CD4-positive, alpha-beta T cell treated with Interleukin-6 for 4 hours (primary cell): Measurements from ENCODE around the gene MEGF8.
"Not testable (repeated sequence)": the region's sequence is repeated elsewhere in the genome, so short reads cannot be mapped to it uniquely, and the experiment has no call there.

Source experiments
- DNase-seq: peaks from one replicate; pipeline ENCODE4 v3.0.0-alpha.2; 2020; ENCODE audit warnings: mixed read lengths

The MEGF8 gene

DNA sequence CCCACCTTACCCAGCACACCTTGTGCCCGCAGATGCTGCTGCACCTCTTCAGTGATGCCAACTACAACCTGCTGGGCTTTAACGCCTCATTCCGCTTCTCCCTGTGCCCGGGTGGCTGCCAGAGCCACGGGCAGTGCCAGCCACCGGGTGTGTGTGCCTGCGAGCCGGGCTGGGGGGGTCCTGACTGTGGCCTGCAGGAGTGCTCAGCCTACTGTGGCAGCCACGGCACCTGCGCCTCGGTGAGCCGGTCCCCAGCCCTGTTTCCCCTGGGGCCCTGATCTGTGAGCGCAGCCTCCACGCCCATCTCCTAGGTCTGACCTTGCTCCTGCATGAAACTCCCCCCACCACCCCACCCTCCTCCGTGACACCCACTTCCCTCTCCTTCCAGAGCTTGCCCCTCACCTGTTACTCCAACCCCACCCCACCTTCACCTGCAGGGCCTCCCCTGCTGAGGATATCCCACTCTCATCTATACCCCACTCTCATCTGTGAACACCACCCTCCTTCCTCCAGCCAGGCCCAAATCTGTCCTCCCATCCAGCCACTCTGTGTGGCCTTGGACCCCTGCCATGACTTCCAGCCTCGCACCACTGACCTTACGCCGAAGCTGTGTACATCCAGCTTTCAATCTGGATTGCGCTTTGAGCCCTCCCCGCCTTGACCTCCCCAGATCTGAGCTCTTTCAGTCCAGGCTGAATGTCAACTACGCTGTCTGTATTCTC, 8.7 kb downstream of the MEGF8 start:
- DNase-seq, result no peak

DNA sequence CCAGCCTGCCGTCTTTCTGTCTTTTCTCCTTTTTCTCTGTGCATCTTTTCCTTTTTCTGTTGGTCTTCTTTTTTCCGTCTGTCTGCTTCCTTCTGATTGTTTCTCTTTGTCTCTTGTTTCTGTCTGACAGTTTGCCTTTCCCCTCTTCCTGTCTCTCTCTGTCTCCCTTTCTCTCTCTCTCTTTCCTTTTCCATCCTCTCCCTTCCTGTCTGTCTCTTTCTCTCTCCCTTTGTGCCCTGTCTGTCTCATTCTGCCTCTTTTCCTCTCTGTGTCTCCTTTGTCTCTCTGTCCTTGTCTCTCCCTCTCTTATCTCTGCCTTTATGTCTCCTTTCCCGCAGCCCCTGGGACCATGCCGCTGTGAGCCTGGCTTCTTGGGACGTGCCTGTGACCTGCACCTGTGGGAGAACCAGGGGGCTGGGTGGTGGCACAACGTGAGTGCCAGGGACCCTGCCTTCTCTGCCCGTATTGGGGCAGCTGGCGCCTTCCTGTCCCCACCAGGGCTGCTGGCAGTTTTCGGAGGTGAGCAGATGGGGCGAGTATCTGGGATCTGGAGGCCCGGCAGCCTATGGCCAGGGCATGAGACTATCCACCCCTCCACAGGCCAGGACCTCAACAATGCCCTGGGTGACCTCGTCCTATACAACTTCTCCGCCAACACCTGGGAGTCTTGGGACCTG, 9.4 kb downstream of the MEGF8 start:
- DNase-seq, result no peak

GRCh38 chr19:42335374-42335936, 10.0 kb downstream of the MEGF8 start:
- DNase-seq, result no peak

- no peak for DNase-seq
Measured at GRCh38 chr19:42335971-42336370, 10.5 kb downstream of the MEGF8 start.

DNA sequence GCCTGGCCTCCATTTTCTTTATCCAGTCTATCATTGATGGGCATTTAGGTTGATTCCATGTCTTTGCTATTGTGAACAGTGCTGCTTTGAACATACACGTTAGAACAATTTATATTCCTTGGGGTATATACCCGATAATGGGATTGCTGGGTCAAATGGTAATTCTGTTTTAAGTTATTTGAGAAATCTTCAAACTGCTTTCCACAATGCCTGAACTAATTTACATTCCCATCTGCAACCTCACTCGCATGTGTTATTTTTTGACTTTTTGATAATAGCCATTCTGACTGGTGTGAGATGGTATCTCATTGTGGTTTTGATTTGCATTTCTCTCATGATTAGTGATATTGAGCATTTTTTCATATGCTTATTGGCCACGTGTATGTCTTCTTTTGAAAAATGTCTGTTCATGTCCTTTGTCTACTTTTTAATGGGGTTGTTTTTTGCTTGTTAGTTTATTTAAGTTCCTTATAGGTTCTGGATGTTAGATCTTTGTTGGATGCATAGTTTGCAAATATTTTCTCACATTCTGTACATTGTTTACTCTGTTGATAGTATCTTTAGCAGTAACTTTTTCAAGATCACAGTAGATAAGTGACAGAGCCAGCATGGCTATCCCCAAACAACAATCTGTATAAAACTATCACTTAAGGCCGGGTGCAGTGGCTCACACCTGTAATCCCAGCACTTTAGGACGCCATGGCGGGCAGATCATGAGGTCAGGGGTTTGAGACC, 13.9 kb downstream of the MEGF8 start:
- not testable (repeated sequence) for DNase-seq

DNA sequence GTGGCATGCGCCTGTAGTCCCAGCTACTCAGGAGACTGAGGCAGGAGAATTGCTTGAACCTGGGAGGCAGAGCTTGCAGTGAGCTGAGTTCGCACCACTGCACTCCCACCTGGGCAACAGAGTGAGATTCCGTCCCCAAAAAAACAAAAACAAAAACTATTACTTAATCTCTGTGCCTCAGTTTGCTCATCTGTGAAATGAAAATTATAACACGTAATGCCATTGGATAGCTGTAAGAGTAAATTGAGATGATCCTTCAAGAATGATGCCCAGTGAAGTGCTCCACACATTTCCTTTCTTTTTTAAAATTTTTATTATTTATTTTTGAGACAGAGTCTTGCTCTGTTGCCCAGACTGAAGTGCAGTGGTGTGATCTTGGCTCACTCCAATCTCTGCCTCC, 14.5 kb downstream of the MEGF8 start:
- not testable (repeated sequence) for DNase-seq

DNA sequence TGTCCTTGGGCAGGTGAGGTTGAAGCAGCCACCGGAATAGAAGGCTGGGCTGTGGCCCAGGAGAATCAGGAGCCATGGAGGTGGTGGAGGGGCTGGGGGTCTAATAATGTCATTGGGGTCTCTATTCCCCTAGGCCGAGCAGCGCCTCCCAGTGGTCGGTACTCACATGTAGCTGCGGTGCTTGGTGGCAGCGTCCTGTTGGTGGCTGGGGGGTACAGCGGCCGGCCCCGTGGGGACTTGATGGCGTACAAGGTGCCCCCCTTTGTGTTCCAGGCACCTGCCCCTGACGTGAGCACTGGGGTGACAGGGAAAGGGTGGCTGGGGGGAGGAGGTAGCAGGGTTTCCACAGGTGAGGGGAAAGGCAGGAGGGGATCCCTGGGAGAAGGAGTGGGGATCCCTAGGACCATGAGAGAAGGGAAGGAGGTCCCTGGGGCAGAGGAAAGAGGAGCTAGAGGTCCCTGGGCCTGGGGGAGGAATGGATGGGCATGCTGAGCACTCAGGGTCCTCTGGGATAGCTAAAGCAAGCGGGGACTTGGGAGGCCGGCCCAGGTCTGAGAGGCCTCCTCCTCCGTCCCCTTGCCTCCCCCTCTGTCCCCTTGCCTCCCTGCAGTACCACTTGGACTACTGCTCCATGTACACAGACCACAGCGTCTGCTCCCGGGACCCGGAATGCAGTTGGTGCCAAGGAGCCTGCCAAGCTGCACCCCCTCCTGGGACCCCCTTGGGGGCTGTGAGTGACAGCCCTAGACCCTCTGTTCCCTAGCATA, 18.1 kb downstream of the MEGF8 start:
- no peak for DNase-seq

- DNase-seq, result no peak
Measured at GRCh38 chr19:42344336-42344893, 19.0 kb downstream of the MEGF8 start.

GRCh38 chr19:42345191-42345812, 19.9 kb downstream of the MEGF8 start:
- DNase-seq, result no peak

DNA sequence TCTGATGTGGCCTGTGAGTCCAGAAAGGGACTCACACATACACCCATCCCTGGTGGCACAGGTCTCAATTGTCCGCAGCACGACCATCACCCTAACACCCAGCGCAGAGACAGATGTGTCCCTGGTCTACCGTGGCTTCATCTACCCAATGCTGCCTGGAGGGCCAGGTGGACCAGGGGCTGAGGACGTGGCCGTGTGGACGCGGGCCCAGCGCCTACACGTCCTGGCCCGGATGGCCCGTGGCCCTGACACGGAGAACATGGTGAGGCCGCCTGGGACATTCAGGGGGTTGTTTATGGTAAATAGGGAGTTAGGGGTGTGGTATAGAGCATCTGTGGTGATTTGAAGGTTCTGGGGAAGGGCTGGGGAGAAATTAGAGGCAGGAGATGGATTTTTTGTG, 22.8 kb downstream of the MEGF8 start:
- no peak for DNase-seq

DNA sequence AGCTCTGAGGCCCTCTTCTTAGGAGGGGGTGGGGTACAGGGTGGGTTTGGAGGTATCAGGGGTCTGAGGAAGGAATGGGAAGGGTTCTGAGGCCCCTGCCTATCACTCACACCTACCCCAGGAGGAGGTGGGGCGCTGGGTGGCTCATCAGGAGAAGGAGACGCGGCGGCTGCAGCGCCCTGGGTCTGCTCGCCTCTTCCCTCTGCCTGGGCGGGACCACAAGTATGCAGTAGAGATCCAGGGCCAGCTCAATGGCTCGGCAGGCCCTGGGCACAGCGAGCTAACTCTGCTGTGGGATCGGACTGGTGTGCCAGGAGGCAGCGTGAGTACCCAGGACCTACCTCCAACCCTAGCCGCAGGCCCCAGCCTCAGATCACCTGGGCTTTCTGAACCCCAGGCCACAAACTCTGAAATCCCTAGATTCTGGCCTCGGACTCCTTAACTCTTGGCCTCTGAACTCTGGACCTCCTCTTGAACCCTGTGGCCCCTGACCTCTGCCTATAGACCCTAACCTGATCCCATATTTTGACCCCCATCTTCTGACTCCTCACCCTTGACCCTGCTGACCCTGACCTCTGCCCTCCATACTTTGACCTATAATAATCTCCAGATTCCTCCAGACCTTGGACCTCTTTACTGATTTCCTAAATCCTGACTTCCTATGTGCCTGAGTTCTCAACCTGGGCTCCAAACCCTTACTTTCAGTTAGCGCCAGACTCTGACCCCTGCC, 24.1 kb downstream of the MEGF8 start:
- no peak for DNase-seq

GRCh38 chr19:42350417-42350816, 25.0 kb downstream of the MEGF8 start:
- no peak for DNase-seq

DNA sequence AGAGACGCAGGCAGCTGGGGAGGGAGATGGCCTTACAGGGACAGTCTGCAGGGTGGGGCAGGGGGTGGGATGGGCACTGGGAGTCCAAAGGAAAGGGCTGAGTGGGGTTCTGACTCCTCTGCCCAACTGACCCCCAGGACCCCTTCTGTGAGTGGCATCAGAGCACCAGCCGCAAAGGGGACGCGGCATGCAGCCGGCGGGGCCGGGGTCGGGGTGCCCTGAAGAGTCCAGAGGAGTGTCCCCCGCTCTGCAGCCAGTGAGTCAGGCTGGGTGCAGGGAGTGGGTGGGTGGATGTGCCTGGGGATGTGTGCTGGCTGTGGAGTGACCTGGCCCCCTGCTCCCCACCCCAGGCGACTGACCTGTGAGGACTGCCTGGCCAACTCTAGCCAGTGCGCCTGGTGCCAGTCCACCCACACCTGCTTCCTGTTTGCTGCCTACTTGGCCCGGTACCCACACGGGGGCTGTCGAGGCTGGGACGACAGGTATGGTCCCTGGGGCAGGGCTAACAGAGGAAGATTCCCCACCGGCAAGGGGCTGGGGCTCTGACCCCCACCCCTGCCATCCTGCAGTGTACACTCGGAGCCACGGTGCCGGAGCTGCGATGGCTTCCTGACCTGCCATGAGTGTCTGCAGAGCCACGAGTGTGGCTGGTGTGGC, 25.8 kb downstream of the MEGF8 start:
- no peak for DNase-seq

DNA sequence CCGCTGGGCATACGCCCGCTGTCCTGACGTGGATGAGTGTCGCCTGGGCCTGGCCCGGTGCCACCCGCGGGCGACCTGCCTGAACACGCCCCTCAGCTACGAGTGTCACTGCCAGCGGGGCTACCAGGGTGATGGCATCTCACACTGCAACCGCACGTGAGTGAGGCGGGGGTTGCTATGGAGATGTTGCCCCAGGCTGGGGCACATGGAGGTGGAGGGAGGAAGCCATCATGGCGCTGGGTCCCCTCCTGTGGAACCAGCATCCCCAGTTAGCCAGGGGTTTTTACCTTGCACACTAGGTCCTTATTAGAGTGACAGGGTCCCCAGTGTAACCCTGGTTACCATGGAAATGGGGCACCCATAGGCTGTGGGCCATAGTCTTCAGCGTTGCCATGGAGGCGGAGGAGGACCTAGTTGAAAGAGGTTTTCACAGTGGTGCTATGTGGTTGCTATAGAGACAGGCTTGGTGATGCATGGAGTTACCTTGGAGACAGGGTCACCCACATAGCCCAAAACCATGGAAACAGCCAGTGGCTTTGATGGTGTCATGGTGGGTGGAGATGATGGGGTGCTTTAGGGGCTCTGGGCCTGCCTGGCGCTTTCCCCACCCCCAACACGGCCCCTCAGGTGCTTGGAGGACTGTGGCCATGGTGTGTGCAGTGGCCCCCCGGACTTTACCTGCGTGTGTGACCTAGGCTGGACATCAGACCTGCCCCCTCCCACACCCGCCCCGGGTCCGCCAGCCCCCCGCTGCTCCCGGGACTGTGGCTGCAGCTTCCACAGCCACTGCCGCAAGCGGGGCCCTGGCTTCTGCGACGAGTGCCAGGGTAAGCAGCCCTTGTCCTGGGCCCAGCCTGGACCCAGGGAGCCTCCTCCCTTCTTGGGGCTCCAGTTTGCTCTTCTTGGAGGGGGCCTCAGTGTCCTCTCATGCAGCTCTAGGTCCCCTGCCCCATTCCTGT, 27.1 kb downstream of the MEGF8 start:
- DNase-seq, result no peak

DNA sequence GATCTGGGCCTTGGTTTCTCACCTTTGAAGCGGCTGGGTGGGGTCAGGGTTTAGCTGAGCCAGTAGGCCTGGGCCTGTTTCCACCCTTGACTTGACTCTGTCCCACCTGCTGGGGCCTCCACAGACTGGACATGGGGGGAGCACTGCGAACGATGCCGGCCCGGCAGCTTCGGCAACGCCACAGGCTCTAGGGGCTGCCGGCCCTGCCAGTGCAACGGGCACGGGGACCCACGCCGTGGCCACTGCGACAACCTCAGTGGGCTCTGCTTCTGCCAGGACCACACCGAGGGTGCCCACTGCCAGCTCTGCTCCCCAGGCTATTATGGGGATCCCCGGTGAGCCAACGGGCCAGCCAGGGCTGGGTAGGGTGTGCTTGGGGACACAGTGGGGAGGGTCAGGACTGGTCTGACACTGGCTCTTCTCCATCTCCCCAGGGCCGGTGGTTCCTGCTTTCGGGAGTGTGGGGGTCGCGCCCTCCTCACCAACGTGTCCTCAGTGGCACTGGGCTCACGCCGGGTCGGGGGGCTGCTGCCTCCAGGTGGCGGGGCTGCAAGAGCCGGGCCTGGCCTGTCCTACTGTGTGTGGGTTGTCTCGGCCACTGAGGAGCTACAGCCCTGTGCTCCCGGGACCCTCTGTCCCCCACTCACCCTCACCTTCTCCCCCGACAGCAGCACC, 28.0 kb downstream of the MEGF8 start:
- no peak for DNase-seq

DNA sequence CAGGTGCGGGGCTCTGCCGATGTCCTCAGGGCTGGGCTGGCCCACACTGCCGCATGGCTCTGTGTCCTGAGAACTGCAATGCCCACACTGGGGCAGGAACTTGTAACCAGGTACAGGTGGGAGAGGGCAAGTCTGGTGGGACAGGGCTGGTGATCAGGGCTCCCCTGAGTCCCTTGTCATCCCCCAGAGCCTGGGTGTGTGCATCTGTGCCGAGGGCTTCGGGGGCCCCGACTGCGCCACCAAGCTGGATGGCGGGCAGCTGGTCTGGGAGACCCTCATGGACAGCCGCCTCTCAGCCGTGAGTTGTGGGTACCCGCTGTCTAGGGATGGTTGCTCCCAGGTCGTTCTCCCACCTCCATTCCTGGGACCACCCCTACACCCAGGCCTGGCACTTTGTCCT, 30.5 kb downstream of the MEGF8 start:
- DNase-seq, result no peak

DNA sequence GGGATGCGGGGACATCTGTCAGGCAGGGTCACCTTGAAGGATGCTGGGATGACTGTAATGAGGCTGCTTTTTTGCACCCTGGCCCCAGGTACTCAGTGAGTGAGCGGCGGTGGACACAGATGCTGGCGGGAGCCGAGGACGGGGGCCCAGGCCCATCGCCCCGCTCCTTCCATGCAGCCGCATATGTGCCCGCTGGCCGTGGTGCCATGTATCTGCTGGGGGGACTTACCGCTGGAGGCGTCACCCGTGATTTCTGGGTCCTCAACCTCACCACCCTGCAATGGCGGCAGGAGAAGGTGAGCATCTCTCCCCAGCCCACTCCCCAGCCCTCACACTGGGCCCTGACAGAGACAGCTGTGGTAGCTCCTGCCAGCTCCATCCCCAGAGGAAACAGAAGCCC, 31.3 kb downstream of the MEGF8 start:
- DNase-seq, result no peak

DNA sequence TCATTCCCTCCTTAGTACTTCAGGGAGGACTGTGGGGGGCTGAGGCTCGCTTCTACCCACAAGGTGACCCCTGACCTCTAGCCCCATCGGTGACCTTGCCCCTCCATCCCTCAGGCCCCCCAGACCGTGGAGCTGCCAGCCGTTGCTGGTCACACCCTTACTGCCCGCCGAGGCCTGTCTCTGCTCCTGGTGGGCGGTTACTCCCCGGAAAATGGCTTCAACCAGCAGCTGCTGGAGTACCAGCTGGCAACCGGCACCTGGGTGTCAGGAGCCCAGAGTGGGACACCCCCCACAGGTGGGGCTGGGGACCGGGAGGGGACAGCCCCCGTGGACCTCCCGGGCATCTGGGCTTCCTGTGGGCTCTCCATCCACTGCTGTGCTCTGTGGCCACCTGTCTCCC, 31.9 kb downstream of the MEGF8 start:
- DNase-seq, result no peak
